ENCODE results near the gene BGN.

Gene BGN

GRCh38 chrX:153486171-153486570 is 8.6 kb upstream of the BGN start:
- no peak for ATAC-seq

DNA sequence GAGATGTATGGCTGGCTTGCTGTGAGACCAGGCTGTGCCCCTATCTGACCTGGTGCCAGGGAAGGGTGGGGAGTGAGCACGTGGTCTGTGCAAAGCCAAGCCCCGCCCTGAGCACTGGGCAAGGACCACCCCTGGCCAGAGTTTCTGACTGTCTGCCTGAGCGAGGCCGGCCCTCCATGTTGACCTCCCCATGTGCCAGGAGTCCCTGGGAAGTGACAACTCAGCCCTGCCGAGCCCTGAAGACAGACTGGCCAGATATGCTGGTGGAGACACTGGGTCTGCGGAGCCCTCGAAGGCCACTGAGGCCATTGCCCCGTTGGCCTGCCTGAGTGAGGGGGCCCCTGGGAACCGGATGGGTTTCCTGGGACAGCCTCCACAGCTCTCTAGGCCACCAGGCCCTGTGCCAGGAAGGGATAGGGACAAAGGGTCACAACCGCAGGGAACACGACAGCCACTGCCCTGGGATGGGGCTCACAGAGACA is 7.1 kb upstream of the BGN start:
- ATAC-seq: no peak

GRCh38 chrX:153488231-153488914 is 6.4 kb upstream of the BGN start:
- ATAC-seq: no peak

GRCh38 chrX:153490217-153490930 is 4.4 kb upstream of the BGN start:
- no peak for ATAC-seq

GRCh38 chrX:153491351-153491914 is 3.3 kb upstream of the BGN start:
- ATAC-seq: no peak

DNA sequence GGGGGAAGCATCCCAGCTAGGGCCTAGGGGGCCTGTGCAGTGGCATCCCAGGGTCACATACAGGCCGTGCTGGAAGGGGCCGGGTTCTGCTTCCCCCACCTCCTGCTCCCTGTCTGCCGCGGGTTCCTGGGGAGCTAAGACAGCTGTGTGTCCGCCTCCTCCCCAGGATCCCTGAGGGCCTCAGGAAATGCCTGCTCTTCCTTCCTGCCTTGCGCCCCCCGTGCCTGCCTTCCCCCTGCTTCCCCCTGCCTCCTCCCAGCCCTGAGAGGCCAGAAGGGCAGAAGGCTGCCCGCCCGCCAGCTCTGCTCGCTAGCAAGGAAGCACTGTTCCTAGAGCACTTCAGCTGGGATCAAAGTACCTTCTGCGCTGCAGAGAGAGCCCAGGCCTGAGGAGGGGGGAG is 2.9 kb upstream of the BGN start:
- ATAC-seq: no peak

DNA sequence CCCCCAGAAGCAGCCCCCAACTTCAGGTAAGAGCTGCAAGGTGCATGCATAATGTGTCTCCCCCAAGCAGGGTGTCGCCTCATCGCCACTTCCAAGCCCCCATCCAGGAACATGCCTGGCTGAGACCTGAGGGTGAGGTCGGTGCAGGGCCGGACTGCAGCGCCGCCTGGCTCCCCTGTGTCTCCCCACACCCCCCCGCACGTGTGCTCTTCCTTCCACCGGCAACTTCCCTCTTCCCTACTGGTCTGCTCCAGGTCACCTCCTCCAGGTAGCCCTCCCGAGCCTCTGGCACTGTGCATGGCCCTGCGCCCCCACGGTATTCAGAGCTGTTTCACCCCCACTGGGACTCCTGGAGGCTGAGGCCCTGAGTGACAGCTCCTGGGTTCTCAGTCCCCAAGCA is 2.2 kb upstream of the BGN start:
- ATAC-seq: no peak

DNA sequence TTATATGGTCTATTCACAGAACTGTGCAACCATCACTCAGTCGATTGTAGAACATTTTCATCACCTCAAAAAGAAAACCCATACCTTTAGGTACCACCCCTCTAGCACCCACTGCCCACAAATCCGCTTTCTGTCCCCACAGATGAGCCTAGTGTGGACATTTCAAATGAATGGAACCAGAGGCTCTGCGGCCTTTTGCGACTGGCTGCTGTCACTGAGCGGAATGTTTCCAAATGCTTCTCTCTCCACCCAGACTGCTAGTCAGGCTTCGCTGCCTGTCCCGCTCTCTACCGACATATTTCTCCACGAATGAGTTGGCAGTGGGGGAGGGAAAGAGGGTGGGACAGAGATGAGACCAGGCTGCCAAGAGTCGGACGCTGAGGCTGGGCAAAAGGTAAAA is 1.7 kb upstream of the BGN start:
- no peak for ATAC-seq

- no peak for ATAC-seq
Observed at GRCh38 chrX:153494061-153494460, 719 bp upstream of the BGN start.

DNA sequence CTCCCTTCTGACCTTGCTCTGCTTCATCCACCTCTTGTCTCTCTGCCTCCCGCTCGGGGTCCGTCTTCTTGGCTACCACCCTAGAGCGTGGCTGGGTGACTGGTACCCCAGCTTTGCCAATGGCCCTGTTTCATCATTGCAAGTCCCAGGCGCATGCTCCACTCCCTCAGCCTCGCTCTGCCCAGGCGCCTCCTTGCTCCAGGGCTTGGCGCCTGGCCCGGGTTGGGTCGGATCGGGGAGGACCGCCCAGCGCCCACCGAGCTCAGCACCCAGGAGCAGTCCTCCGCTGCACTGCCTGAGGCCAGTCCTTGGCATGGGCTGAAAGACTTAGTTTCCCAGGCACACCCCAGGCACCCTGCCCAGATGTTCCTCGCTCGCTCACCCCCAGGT is 577 bp downstream of the BGN start:
- no peak for ATAC-seq

- no peak for ATAC-seq
Observed at GRCh38 chrX:153495903-153496589, 1.3 kb downstream of the BGN start.

GRCh38 chrX:153496590-153496959 is 1.8 kb downstream of the BGN start:
- no peak for ATAC-seq

- ATAC-seq: no peak
Observed at GRCh38 chrX:153498453-153498852, 3.7 kb downstream of the BGN start.

DNA sequence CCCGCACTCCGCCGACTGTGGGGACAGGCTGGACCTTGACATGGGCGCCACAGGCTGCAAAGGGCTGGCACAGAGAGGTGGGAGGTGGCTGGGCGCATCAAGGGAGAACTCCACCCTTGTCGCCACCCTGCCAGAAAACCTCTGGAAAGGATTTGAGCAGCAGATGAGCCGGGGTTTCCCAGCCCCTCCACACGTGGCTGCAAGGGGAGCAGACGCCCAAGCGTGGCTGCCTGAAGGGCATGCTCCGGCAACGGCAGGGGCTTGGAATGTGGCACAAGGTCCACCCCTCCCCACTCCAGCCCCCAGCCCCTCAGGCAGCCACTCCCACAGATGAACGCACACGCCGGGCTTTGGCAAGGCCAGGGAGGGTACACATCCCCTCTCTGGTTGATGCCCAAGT is 4.6 kb downstream of the BGN start:
- no peak for ATAC-seq

DNA sequence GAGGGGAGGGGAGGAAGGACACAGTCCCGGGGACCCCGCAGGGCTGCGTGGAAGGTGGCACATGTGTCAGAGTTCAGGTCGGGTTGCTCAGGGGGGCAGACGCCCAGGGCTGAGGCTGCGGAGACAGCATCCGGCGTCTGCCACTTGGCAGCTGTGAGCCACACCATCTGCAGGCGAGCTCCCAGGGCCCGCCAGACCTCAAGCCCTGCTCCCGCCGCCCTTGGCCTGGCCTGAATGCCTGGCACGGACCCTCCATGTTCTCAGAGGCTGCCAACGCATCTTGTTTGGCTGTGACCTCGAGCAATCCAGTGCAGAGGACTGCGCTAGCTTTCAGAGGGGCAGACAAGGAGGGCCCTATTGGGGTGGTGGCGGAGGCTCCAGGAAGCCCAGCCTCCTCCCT is 5.1 kb downstream of the BGN start:
- no peak for ATAC-seq

DNA sequence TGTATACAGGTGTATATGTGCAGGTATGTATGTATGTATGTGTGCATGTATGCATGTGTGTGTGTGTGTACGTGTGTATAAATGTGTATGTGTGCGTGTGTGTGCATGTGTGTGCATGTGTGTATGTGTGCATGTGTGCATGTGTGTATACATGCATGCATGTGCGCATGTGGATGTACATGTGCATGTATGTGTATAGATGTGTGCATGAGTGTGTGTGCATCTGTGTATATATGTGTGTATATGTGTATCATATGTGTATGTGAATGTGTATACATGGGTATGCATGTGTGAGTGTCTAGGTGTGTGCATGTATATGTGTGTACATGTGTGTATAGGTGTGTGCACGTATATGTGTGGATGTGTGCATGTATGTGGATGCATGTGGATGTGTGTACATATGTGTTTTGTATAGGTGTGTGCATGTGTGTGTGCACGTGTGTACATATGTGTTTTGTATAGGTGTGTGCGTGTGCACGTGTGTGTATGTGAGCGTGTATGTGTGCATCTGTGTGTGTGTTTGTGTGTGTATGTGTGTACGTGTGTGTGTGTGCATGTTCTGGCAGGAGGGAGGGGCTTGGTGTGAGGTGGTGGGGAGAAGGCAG is 6.0 kb downstream of the BGN start:
- no peak for ATAC-seq

DNA sequence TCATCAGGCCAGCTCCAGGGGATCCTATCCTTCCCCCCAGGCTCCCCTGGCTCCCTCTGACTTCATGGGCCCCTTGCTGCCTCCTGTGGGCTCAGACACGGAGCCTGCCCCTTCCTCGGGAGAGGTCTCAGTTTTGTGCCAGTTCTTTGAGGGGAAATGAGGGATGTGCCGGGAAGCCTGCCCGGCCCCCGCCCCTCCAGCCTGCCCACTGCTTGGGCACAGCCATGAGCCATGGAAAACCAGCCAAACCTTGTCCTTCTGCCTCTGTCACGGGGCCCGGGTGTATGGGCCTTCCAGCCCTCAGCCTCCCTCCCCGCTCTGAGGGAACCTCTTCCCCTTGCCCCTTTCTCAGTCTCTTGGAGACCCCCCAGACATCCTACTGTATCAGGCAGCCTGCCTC is 6.8 kb downstream of the BGN start:
- no peak for ATAC-seq

GRCh38 chrX:153502131-153502530 is 7.4 kb downstream of the BGN start:
- no peak for ATAC-seq

DNA sequence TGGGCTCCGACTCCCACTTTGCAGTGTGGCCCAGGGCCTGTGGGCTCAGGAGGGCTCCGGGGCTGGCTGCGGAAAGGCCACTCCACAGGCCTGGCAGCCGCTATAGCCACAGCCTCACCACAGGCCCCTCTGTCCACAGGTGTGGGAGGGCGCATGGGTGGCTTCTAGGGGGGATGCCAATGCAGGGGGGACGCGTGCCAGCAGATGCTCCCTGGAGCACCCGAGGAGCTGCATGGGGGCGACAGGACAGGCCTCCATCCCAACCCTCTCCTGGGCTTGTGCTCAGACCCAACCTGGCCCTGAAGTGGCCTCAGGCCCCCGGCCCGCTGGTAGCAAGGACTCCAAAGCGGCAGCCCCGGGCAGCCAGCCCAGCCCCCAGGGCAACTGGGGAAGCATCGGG is 8.0 kb downstream of the BGN start:
- ATAC-seq: no peak

DNA sequence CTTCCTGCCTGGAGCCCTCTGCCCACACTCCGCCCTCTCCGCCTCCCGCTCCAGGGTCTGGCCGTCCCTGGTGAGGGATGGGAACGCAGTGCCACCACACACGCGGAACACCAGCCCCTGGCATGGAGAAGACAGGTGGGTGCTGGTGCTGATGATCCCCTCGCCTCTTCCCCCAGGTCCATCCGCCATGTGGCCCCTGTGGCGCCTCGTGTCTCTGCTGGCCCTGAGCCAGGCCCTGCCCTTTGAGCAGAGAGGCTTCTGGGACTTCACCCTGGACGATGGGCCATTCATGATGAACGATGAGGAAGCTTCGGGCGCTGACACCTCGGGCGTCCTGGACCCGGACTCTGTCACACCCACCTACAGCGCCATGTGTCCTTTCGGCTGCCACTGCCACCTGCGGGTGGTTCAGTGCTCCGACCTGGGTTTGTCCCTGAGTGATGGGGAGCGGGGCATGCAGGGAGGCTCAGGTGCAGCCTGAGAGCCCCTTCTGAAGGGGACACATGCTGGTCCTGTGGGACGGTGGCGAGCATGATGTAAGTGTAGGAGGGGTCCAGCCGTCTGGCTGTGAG is 9.8 kb downstream of the BGN start:
- ATAC-seq: no peak

- ATAC-seq: no peak
Observed at GRCh38 chrX:153505361-153505760, 10.6 kb downstream of the BGN start.

DNA sequence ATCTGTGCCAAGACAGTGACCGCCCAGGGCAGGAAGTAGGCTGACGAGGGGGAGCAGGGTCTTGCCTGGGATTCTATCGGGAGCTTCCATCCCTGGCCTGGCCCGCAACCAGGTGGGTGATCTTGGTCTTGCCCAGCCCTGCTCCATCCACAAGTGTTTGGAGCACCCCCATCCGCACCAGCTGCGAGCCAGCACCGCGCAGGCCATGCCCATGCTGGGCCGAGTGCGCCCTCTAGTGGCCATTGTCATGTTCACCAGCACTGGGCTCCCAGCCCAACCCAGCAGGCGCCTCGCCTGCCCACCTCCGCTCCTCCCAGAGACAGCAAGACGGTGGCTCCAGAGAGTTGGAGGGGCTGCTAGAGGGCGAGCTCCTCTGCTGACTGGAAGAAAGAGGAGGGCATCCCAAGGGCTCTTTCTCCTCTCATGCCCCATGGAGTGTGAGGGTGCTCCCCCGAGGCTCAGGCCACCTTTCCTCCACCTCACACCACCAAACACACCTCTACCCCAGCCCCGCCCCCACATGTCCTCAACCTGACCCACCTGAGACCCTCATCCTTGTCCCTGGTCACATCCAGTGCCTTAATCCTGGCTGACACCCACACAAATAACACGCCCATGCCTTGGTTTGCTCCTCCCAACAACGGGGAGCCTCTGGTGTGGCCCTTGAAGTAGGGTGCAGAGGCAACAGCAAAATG is 12.9 kb downstream of the BGN start:
- peak; percentile 99 to 100 for ATAC-seq
